HCT116 (cell line): Measurements from ENCODE around the gene PIWIL4. TPM values are rescaled to one million over a fixed set of nuclear protein-coding genes. Genes with fewer than 3 reads are reported as not detected.

ENCODE experiments used
- ATAC-seq: fragments of 200-7000 bp; cut with Tn5 transposase; 2 replicates; pipeline ENCODE4 v1.9.1; 2020; ENCODE audit warnings: mild to moderate bottlenecking, moderate library complexity
- BruUV-seq: library from RNA; stranded (reverse); fragments of 400-500 nt; replicated peaks from 2 replicates; lab custom pipeline; 2021; lab: Mats Ljungman, UMichigan
- CTCF ChIA-PET: fragments of 300-600 bp; sonication (Branson Sonifier 250); formaldehyde crosslinking; loops from one replicate; lab custom pipeline; 2021; ENCODE audit warnings: antibody characterized with exemption; lab: Charles Lee
- POLR2A ChIA-PET: fragments of 300-600, 350-600 bp; sonication (Branson Sonifier 250); formaldehyde crosslinking; loops from one replicate; lab custom pipeline; 2021; ENCODE audit warnings: antibody characterized with exemption; lab: Charles Lee
- RAD21 ChIA-PET, 2 experiments: fragments of 300-600 bp; sonication (Branson Sonifier 250); formaldehyde crosslinking; loops; one replicate each; lab custom pipeline; 2023; ENCODE audit warnings: low total read pairs in 2 of 2; ENCODE audit not compliant: uncharacterized antibody in 2 of 2, unreplicated experiment in 2 of 2, low non-redundant PET in 1 of 2; lab: Charles Lee
- DNase-seq: peaks from one replicate; pipeline ENCODE4 v3.0.0-alpha.2; 2010; ENCODE audit warnings: low read depth, low spot score
- H2AFZ ChIP-seq: fragments of 200-600 bp; shearing (Covaris generic), sonication (generic); 2 replicates; pipeline ENCODE4 v1.6.1; 2017; ENCODE audit warnings: low read depth, mixed run types, mixed read lengths, antibody characterized with exemption, low read length; ENCODE audit not compliant: poor library complexity, severe bottlenecking
- H3K27ac ChIP-seq: 2 replicates; pipeline ENCODE4 v1.5.1; 2012; ENCODE audit warnings: low read depth, low read length
- H3K27me3 ChIP-seq: fragments of 200-600 bp; sonication (generic); 2 replicates; pipeline ENCODE4 v1.6.1; 2016; ENCODE audit warnings: mixed run types, low read length, mixed read lengths; ENCODE audit not compliant: insufficient read depth
- H3K36me3 ChIP-seq, 2 experiments: fragments of 200-500 bp in 1 of 2; fragments of 200-600 bp in 1 of 2; sonication (Bioruptor generic) in 1 of 2; sonication (generic) in 1 of 2; 2 replicates each; pipeline versions ENCODE4 v1.5.1 to v1.6.1; 2014 to 2016; ENCODE audit warnings: low read length in 2 of 2, inconsistent platforms in 1 of 2, mixed read lengths in 1 of 2, mixed run types in 1 of 2; ENCODE audit not compliant: insufficient read depth in 2 of 2, control insufficient read depth in 1 of 2
- H3K4me1 ChIP-seq, 2 experiments: fragments of 200-600 bp in 1 of 2; sonication (generic) in 1 of 2; 2 replicates each; pipeline versions ENCODE4 v1.5.1 to v1.6.1; 2012 to 2017; ENCODE audit warnings: low read length in 2 of 2, inconsistent platforms in 1 of 2, mild to moderate bottlenecking in 1 of 2, mixed read lengths in 1 of 2, mixed run types in 1 of 2, moderate library complexity in 1 of 2; ENCODE audit not compliant: insufficient read depth in 2 of 2, control insufficient read depth in 1 of 2
- H3K4me2 ChIP-seq: fragments of 200-600 bp; sonication (generic); 2 replicates; pipeline ENCODE4 v1.6.1; 2017; ENCODE audit warnings: mixed run types, low read length, mixed read lengths
- H3K4me3 ChIP-seq, 2 experiments: fragments of 200-600 bp in 1 of 2; sonication (generic) in 1 of 2; replicated peaks in 1 of 2; 2 replicates each; pipeline ENCODE4 v1.5.1; 2011 to 2016; ENCODE audit warnings: low read length in 2 of 2, control low read depth in 1 of 2, low read depth in 1 of 2, mild to moderate bottlenecking in 1 of 2, mixed read lengths in 1 of 2, mixed run types in 1 of 2
- H3K79me2 ChIP-seq: fragments of 200-600 bp; sonication (generic); 2 replicates; pipeline ENCODE4 v1.6.1; 2017; ENCODE audit warnings: mild to moderate bottlenecking, mixed run types, low read length, moderate library complexity, mixed read lengths; ENCODE audit not compliant: insufficient read depth
- H3K9ac ChIP-seq: fragments of 200-600 bp; sonication (generic); 2 replicates; pipeline ENCODE4 v1.6.1; 2016; ENCODE audit warnings: low read length, mixed read lengths
- H3K9me2 ChIP-seq: fragments of 200-600 bp; sonication (generic), shearing (Covaris generic); 2 replicates; pipeline ENCODE4 v1.6.1; 2017; ENCODE audit warnings: mixed run types, mild to moderate bottlenecking, moderate library complexity; ENCODE audit not compliant: insufficient read depth
- H3K9me3 ChIP-seq, 2 experiments: fragments of 200-500 bp in 1 of 2; fragments of 200-600 bp in 1 of 2; sonication (Bioruptor generic) in 1 of 2; sonication (generic) in 1 of 2; 2 replicates each; pipeline ENCODE4 v1.6.1; 2014 to 2017; ENCODE audit warnings: low read length in 2 of 2, mixed read lengths in 2 of 2, inconsistent platforms in 1 of 2, low read depth in 1 of 2, mild to moderate bottlenecking in 1 of 2, mixed run types in 1 of 2, moderate library complexity in 1 of 2; ENCODE audit not compliant: control insufficient read depth in 1 of 2, insufficient read depth in 1 of 2
- H4K20me1 ChIP-seq: fragments of 200-600 bp; sonication (generic), shearing (Covaris generic); 2 replicates; pipeline ENCODE4 v1.6.1; 2017; ENCODE audit warnings: mixed run types, mild to moderate bottlenecking, moderate library complexity; ENCODE audit not compliant: insufficient read depth
- CBX3 ChIP-seq: IDR thresholded peaks from 2 replicates; pipeline ENCODE4 v1.6.1; 2012; ENCODE audit warnings: low read depth
- EZH2phosphoT487 ChIP-seq: fragments of 200-600 bp; IDR thresholded peaks from 2 replicates; pipeline ENCODE4 v1.6.1; 2018; ENCODE audit warnings: antibody characterized with exemption, borderline replicate concordance
- RAD21 ChIP-seq: IDR thresholded peaks from 2 replicates; pipeline ENCODE4 v1.6.1; 2012; ENCODE audit warnings: low read depth, mild to moderate bottlenecking
- SP1 ChIP-seq: IDR thresholded peaks from 2 replicates; pipeline ENCODE4 v1.6.1; 2012; ENCODE audit warnings: low read depth
- SRF ChIP-seq: IDR thresholded peaks from 2 replicates; pipeline ENCODE4 v1.6.1; 2012; ENCODE audit warnings: low read depth
- YY1 ChIP-seq: IDR thresholded peaks from 2 replicates; pipeline ENCODE4 v1.6.1; 2011; ENCODE audit warnings: low read length, low read depth, moderate library complexity, mild to moderate bottlenecking; ENCODE audit not compliant: insufficient replicate concordance; ENCODE audit errors: extremely low read depth
- intact Hi-C: fragments of 100-400 bp; cut with micrococcal nuclease; formaldehyde crosslinking; loops from 2 replicates; pipeline ENCODE4 v1.10.0; 2022
- total RNA-seq: library from RNA; stranded (reverse); gene quantifications from one replicate; pipeline ENCODE4 v1.2.1, GENCODE V29; 2021; ENCODE audit not compliant: unreplicated experiment
- TF ChIP-seq, protein P1 (sequence below): IDR thresholded peaks from 2 replicates; pipeline ENCODE4 v1.6.1; 2012
- TF ChIP-seq, protein P2 (sequence below), 3 experiments: fragments of 200-600 bp in 1 of 3; sonication (generic) in 1 of 3; IDR thresholded peaks in 2 of 3; conservative IDR thresholded peaks in 1 of 3; 2 replicates each; pipeline ENCODE4 v1.5.1; 2012 to 2017; ENCODE audit warnings: low read depth in 2 of 3, low read length in 2 of 3, antibody characterized with exemption in 1 of 3, borderline replicate concordance in 1 of 3, control low read depth in 1 of 3, mild to moderate bottlenecking in 1 of 3, mixed read lengths in 1 of 3, mixed run types in 1 of 3, moderate library complexity in 1 of 3; ENCODE audit not compliant: insufficient read depth in 1 of 3

PIWIL4 gene
- total RNA-seq, 1 experiment from 2014 or later, result 0.34 TPM

- RAD21 ChIA-PET, result no interaction called here
- BruUV-seq, result no TSS peak
- Histone ChIP-seq H3K4me3 (no peak overlapping the region), H3K4me1 (no peaks in the 10 kb centered on the region), H3K79me2 (no peaks in the 10 kb centered on the region), H3K9ac (no peak overlapping the region), H2AFZ (no peak overlapping the region), H3K36me3 (no peaks in the 10 kb centered on the region), H3K27me3 (no peaks in the 10 kb centered on the region), H3K9me3 (no peaks in the 10 kb centered on the region), H3K9me2 (no peaks in the 10 kb centered on the region), H3K4me2 (no peak overlapping the region), H3K27ac (no peak overlapping the region), H4K20me1 (no peaks in the 10 kb centered on the region)
- DNase-seq, result no peak
- intact Hi-C loops, result no loop called here
- POLR2A ChIA-PET, result no interaction called here
- ATAC-seq, result no peak
- TF ChIP-seq CBX3 (no peak), YY1 (no peak), EZH2phosphoT487 (no peak), SRF (no peak), RAD21 (no peak), SP1 (no peak)
- TF ChIP-seq, protein P1, sequence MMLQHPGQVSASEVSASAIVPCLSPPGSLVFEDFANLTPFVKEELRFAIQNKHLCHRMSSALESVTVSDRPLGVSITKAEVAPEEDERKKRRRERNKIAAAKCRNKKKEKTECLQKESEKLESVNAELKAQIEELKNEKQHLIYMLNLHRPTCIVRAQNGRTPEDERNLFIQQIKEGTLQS, result no peak
- CTCF ChIA-PET, result no interaction called here
These were observed 37.3 kb downstream of the PIWIL4 start for GRCh38 chr11:94604482-94604881.

DNA sequence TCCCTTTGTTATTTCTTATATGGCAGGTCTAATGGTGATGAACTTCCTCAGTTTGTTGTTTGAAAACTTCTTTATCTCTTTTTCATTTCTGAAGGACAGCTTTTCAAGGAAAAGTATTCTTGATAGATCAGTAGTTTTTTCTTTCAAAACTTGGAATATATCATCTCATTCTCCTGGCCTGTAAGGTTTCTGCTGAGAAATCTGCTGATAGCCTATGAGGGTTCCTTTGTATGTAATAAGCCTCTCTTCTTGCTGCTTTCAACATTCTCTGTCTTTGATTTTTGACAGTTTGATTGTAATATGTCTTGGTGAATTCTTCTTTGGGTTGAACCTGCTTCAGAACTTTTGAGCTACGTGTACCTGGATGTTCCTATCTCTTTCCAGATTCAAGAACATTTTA, 46.0 kb downstream of the PIWIL4 start:
- ChIA-PET POLR2A (no interaction called here), RAD21 (no interaction called here)

More for the DNA sequence above, 46.0 kb downstream of the PIWIL4 start:
- Histone ChIP-seq H4K20me1 (no peaks in the 10 kb centered on the region), H3K27ac (no peak overlapping the region), H3K27me3 (no peaks in the 10 kb centered on the region), H2AFZ (no peak overlapping the region), H3K4me3 (no peak overlapping the region), H3K9me3 (peaks cover 4 to 15% of the 10 kb centered on the region in 2 experiments; a peak in 1 of 4 replicates), H3K79me2 (no peaks in the 10 kb centered on the region), H3K9me2 (no peaks in the 10 kb centered on the region), H3K9ac (no peak overlapping the region), H3K4me2 (no peak overlapping the region), H3K36me3 (no peaks in the 10 kb centered on the region), H3K4me1 (no peaks in the 10 kb centered on the region)
- peak; percentile 75; the same call in 1 of the 2 replicates for TF ChIP-seq CBX3
- TF ChIP-seq, protein P2, sequence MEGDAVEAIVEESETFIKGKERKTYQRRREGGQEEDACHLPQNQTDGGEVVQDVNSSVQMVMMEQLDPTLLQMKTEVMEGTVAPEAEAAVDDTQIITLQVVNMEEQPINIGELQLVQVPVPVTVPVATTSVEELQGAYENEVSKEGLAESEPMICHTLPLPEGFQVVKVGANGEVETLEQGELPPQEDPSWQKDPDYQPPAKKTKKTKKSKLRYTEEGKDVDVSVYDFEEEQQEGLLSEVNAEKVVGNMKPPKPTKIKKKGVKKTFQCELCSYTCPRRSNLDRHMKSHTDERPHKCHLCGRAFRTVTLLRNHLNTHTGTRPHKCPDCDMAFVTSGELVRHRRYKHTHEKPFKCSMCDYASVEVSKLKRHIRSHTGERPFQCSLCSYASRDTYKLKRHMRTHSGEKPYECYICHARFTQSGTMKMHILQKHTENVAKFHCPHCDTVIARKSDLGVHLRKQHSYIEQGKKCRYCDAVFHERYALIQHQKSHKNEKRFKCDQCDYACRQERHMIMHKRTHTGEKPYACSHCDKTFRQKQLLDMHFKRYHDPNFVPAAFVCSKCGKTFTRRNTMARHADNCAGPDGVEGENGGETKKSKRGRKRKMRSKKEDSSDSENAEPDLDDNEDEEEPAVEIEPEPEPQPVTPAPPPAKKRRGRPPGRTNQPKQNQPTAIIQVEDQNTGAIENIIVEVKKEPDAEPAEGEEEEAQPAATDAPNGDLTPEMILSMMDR (IDR thresholded peaks at IDR 0.05 in 2 of 3, conservative IDR thresholded peaks at IDR 0.05 in 1 of 3; ENCODE audit: borderline replicate concordance in 1 of 3, insufficient read depth in 1 of 3, low read depth in 2 of 3, low read length in 2 of 3), result no peak
- DNase-seq, result no peak
- no peak for ATAC-seq
- no TSS peak for BruUV-seq
- intact Hi-C loops, result no loop called here
- CTCF ChIA-PET, result interaction anchor here (0.9 kb wide), 1 partner anchor 10 kb away, joined by 4 read pairs; no protein-coding TSS in a partner anchor
